ENCODE results near the gene REXO5. TPM values are rescaled to one million over a fixed set of nuclear protein-coding genes. Genes with fewer than 3 reads are reported as not detected.

REXO5 gene
- total RNA-seq, 2 donors from 2014 or later: 2.3 to 3.6 TPM

DNA sequence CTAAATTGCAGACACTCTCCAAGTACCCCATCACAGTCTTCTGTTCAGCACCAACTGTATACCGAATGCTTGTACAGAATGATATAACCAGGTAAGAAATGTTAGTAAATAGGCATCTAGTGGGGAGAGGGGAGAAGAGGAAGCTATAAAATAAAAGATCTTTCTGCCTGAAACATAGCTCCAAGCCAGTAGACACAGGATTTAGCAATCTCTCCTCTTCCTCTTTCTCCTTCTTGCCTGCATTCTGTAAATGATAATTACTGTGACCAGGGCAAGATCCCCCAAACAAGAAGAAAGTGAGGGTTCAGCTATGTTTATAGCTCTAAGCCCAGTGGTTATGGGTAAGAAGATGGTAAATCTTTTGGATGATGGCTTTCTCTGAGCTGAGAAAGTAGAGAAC lies 24.6 kb upstream of the REXO5 start:
- TF ChIP-seq POLR2A (IDR thresholded peaks at IDR 0.05): no peak
- TF ChIP-seq, protein P1, sequence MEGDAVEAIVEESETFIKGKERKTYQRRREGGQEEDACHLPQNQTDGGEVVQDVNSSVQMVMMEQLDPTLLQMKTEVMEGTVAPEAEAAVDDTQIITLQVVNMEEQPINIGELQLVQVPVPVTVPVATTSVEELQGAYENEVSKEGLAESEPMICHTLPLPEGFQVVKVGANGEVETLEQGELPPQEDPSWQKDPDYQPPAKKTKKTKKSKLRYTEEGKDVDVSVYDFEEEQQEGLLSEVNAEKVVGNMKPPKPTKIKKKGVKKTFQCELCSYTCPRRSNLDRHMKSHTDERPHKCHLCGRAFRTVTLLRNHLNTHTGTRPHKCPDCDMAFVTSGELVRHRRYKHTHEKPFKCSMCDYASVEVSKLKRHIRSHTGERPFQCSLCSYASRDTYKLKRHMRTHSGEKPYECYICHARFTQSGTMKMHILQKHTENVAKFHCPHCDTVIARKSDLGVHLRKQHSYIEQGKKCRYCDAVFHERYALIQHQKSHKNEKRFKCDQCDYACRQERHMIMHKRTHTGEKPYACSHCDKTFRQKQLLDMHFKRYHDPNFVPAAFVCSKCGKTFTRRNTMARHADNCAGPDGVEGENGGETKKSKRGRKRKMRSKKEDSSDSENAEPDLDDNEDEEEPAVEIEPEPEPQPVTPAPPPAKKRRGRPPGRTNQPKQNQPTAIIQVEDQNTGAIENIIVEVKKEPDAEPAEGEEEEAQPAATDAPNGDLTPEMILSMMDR (IDR thresholded peaks at IDR 0.05): no peak
- no peak for ATAC-seq
- Histone ChIP-seq H3K27me3 (no peaks in the 10 kb centered on the region), H3K9me3 (no peaks in the 10 kb centered on the region), H3K4me3 (no peak overlapping the region), H3K4me1 (no peaks in the 10 kb centered on the region), H3K27ac (no peak overlapping the region), H3K36me3 (replicated peaks in 1 of 2; ENCODE audit: insufficient read depth in 1 of 2, low read depth in 2 of 2) (peaks cover 0 to 23% of the 10 kb centered on the region in 2 donors)
- DNase-seq: no peak
- 76 to 85% methylated on average over 1 of the region's 1 CpG for WGBS, 2 donors
- intact Hi-C loops (cut with DNase I): no loop called here

DNA sequence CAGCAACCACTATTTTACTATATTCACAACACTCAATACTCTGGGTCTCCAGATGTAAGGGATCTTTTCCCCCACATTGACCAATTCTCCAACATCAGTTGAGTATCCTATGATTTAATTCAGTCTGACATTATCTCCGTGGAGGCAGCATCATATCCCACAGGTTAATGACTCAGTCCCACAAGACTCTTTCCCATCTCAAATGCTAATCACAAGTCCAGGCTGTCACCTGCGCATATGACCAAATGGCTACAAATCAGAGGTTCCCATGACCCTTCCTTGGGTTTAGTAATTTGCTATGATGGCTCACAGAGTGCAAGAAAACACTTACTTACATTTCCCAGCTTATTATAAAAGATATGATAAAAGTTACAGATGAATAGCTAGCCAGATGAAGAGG lies 23.9 kb upstream of the REXO5 start:
- no peaks in the 10 kb centered on the region for H3K4me1 ChIP-seq
- TF ChIP-seq, protein P1 (IDR thresholded peaks at IDR 0.05): no peak
- TF ChIP-seq POLR2A (IDR thresholded peaks at IDR 0.05): no peak
- no peaks in the 10 kb centered on the region for H3K9me3 ChIP-seq
- H3K27me3 ChIP-seq: no peaks in the 10 kb centered on the region
- no peak overlapping the region for H3K27ac ChIP-seq
- 80 to 83% methylated on average over 2 of the region's 2 CpGs for WGBS, 2 donors
- no peak overlapping the region for H3K4me3 ChIP-seq
- intact Hi-C loops (cut with DNase I): no loop called here
- ATAC-seq (no peak), DNase-seq (no peak)
- peaks cover 0 to 19% of the 10 kb centered on the region in 2 donors for H3K36me3 ChIP-seq (replicated peaks in 1 of 2; ENCODE audit: insufficient read depth in 1 of 2, low read depth in 2 of 2)

DNA sequence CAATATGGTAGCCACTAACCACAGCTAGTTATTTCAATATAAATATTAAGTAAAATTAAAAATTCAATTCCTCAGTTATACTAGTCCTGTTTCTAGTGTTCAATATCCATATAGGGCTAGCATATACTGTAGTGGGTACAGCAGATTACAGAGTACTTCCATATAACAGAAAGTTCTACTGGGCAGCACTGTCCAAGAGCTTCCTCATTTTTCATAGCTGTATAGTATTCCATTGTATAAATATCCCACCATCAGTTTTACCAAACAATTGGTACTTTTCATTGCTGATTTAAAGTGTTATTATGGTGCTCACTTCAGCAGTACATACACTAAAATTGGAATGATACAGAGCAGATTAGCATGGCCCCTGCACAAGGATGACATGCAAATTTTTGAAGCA lies 22.1 kb upstream of the REXO5 start:
- H3K27me3 ChIP-seq: no peaks in the 10 kb centered on the region
- intact Hi-C loops (cut with DNase I): no loop called here
- ATAC-seq: no peak
- H3K4me3 ChIP-seq: no peak overlapping the region
- H3K4me1 ChIP-seq: no peaks in the 10 kb centered on the region
- no peak for DNase-seq
- no peaks in the 10 kb centered on the region for H3K9me3 ChIP-seq
- no peak overlapping the region for H3K27ac ChIP-seq
- peaks cover 0 to 11% of the 10 kb centered on the region in 2 donors for H3K36me3 ChIP-seq (replicated peaks in 1 of 2; ENCODE audit: insufficient read depth in 1 of 2, low read depth in 2 of 2)
- TF ChIP-seq, protein P1 (IDR thresholded peaks at IDR 0.05): no peak
- TF ChIP-seq POLR2A (IDR thresholded peaks at IDR 0.05): no peak

DNA sequence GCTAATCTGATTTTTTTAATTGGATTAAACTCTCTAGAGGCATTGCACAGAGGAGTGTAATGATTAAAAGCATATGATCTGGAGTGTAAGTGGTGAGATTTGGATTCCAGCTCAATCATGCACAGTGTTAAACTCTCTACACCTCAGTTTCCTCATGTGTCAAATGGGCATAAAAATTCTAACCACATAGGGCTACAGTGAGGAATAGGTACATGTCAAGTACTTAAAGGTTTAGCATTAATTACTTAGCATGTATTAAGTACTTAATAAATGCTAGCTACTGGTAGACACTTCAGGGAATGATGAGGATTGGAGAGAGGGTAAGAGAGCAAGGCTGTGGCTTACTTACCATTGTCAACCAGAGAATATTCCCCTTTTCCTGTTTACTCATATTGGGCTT lies 17.2 kb upstream of the REXO5 start:
- H3K4me3 ChIP-seq: no peak overlapping the region
- H3K4me1 ChIP-seq: no peaks in the 10 kb centered on the region
- no peaks in the 10 kb centered on the region for H3K27me3 ChIP-seq
- ATAC-seq (no peak), DNase-seq (no peak)
- H3K9me3 ChIP-seq: no peaks in the 10 kb centered on the region
- TF ChIP-seq POLR2A (IDR thresholded peaks at IDR 0.05): no peak
- TF ChIP-seq, protein P1 (IDR thresholded peaks at IDR 0.05): no peak
- intact Hi-C loops (cut with DNase I): no loop called here
- no peak overlapping the region for H3K27ac ChIP-seq
- peaks cover 0 to 3% of the 10 kb centered on the region in 2 donors for H3K36me3 ChIP-seq (replicated peaks in 1 of 2; ENCODE audit: insufficient read depth in 1 of 2, low read depth in 2 of 2)

DNA sequence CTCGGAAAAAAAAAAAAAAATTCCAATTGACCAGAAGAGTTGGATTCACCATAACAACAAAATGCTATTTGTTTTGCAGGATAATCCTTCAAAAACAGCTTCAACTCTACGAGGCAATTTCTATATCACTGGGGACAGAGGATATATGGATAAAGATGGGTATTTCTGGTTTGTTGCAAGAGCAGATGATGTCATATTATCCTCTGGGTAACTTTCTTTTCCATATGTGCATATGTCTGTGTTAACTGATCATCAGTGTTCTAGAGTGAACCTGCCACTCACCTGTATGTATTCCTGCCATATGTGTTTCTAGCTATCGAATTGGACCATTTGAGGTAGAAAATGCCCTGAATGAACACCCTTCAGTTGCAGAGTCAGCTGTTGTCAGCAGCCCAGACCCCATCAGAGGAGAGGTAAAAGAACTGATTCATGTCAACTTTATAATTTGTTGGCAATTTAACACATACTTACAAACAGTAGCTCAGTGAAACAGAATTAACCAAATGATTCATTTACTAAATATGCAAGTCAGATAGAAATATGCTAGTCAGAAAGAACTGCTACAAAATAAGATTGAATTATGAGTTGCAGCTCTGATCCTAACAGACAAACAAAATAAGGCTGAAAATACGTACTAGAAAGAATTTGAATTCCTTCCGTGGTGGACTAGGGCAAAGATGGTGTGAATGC lies 14.3 kb upstream of the REXO5 start:
- 83 to 86% methylated on average over 5 of the region's 5 CpGs for WGBS, 2 donors
- no peak overlapping the region for H3K27ac ChIP-seq
- H3K27me3 ChIP-seq: no peaks in the 10 kb centered on the region
- peaks cover 0 to 7% of the 10 kb centered on the region in 2 donors for H3K36me3 ChIP-seq (replicated peaks in 1 of 2; ENCODE audit: insufficient read depth in 1 of 2, low read depth in 2 of 2)
- intact Hi-C loops (cut with DNase I): no loop called here
- H3K4me1 ChIP-seq: no peaks in the 10 kb centered on the region
- ATAC-seq (no peak), DNase-seq (no peak)
- H3K4me3 ChIP-seq: no peak overlapping the region
- H3K9me3 ChIP-seq: no peaks in the 10 kb centered on the region
- no peak for TF ChIP-seq POLR2A (IDR thresholded peaks at IDR 0.05)
- TF ChIP-seq, protein P1 (IDR thresholded peaks at IDR 0.05): no peak

All from body of pancreas (tissue), 4 donors.